ENCODE measurements around the gene TCHH. TPM values are rescaled to one million over a fixed set of nuclear protein-coding genes. Genes with fewer than 3 reads are reported as not detected.

Gene TCHH
- total RNA-seq, 1 experiment from 2014 or later = not detected

GRCh38 chr1:152130186-152130585 lies 14.9 kb upstream of the TCHH start:
- no peak for DNase-seq
- no peaks in the 10 kb centered on the region for H3K36me3 ChIP-seq (replicated peaks; ENCODE audit: control insufficient read depth, insufficient read depth, low read length)
- no peak overlapping the region for H3K4me3 ChIP-seq (ENCODE audit: insufficient read depth, low read depth, low read length)
- no peaks in the 10 kb centered on the region; the same call in 1 of the 2 replicates for H3K27me3 ChIP-seq (ENCODE audit: control insufficient read depth, insufficient read depth, low read length)

- DNase-seq = no peak
- H3K27me3 ChIP-seq (ENCODE audit: control insufficient read depth, insufficient read depth, low read length) = no peaks in the 10 kb centered on the region; the same call in 1 of the 2 replicates
- H3K4me3 ChIP-seq (ENCODE audit: insufficient read depth, low read depth, low read length) = no peak overlapping the region
- H3K36me3 ChIP-seq (replicated peaks; ENCODE audit: control insufficient read depth, insufficient read depth, low read length) = no peaks in the 10 kb centered on the region
Measured at GRCh38 chr1:152127673-152128072, 12.4 kb upstream of the TCHH start.

- Histone ChIP-seq H3K27me3 (ENCODE audit: control insufficient read depth, insufficient read depth, low read length) (no peaks in the 10 kb centered on the region; the same call in 1 of the 2 replicates), H3K4me3 (ENCODE audit: insufficient read depth, low read depth, low read length) (no peak overlapping the region), H3K36me3 (replicated peaks; ENCODE audit: control insufficient read depth, insufficient read depth, low read length) (no peaks in the 10 kb centered on the region)
- DNase-seq = no peak
Measured at GRCh38 chr1:152125834-152126443, 10.7 kb upstream of the TCHH start.

DNA sequence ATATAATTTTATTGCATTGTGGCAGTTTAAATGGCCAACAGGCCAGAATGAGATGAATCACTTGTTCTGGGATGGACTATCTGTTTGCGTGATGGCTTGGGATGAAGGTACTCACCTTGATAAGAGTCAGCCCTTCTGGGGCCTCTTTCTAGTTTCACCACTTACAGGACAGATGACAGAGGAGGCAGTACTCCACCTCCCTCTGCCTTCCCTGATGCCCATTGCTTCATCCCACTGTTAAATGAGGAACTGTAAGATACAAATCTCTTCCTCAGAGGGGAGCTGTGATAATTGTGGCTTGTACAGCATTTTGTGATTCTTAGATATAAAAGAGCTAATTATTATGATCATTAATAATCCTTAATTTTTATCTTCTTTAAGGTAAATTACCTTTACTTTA lies 3.7 kb upstream of the TCHH start:
- no peak for DNase-seq
- Histone ChIP-seq H3K36me3 (replicated peaks; ENCODE audit: control insufficient read depth, insufficient read depth, low read length) (no peaks in the 10 kb centered on the region), H3K27me3 (ENCODE audit: control insufficient read depth, insufficient read depth, low read length) (peaks cover 3% of the 10 kb centered on the region; the same call in 1 of the 2 replicates)

DNA sequence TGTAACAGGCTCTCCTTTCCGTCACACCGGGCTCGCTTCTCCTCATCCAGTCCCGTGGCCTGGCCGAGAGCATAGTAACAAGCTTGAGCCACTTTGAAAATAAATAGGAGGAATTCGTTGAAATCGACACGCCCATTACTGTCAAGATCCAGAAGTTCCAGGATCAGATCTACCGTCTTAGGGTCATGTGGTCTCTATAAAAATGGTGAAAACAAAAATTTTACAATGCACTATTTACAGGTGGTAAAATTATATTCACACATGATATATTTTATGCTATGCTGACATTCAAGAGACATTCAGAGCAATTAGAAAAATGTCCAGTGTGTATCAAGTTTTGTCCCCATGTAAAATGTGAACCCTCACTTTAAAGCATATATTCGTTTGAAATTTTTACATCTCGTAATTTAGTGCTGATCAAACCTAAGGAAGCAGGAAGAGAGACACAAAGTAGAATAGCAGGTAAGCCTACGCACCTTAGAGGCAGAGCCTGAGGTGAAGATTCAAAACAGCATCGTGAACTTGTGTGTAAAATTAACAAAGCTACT lies 2.3 kb downstream of the TCHH start:
- Histone ChIP-seq H3K27me3 (ENCODE audit: control insufficient read depth, insufficient read depth, low read length) (peaks cover 59% of the 10 kb centered on the region), H3K36me3 (replicated peaks; ENCODE audit: control insufficient read depth, insufficient read depth, low read length) (no peaks in the 10 kb centered on the region), H3K4me3 (ENCODE audit: insufficient read depth, low read depth, low read length) (no peak overlapping the region)
- no peak for DNase-seq

More for the DNA sequence above, 3.7 kb upstream of the TCHH start:
- no peak overlapping the region for H3K4me3 ChIP-seq (ENCODE audit: insufficient read depth, low read depth, low read length)

DNA sequence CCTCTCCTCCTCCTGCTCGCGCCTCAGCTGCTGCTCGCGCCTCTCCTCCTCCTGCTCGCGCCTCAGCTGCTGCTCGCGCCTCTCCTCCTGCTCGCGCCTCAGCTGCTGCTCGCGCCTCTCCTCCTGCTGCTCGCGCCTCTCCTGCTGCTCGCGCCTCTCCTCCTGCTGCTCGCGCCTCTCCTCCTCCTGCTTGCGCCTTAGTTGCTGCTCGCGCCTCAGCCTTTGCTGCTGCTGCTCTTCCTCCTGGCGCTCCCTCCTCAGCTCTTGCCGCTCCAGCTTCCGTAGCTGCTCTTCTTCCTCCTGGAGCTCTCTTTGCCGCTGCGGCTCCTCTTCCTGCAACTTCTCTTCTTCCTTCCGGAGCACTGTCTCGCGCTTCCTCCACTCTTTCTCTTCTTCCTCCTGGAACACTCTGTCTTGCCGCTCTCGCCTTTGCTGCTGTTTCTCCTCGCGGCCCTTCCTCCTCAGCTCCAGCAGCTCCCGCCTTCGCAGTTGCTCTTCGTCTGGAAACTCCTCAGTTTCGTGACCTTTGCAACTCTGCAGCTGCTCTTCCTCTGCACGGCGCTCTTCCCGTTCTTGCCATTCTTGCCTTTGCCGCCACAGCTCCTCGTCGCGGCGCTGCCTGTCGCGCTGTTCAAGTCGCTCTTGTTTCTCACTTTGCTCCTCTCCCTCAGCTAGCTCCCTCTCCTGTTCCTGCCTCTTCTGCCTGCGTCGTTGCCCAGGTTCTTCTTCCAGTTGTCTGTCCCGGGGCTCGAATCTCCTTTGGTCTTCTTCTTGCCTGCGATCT lies 3.0 kb downstream of the TCHH start:
- no peaks in the 10 kb centered on the region for H3K36me3 ChIP-seq (replicated peaks; ENCODE audit: control insufficient read depth, insufficient read depth, low read length)
- peaks cover 66% of the 10 kb centered on the region for H3K27me3 ChIP-seq (ENCODE audit: control insufficient read depth, insufficient read depth, low read length)
- H3K4me3 ChIP-seq (ENCODE audit: insufficient read depth, low read depth, low read length) = no peak overlapping the region
- peak; percentile 17 for DNase-seq

- no peaks in the 10 kb centered on the region for H3K36me3 ChIP-seq (replicated peaks; ENCODE audit: control insufficient read depth, insufficient read depth, low read length)
- no peak overlapping the region for H3K4me3 ChIP-seq (ENCODE audit: insufficient read depth, low read depth, low read length)
- DNase-seq = peak; percentile 68
- H3K27me3 ChIP-seq (ENCODE audit: control insufficient read depth, insufficient read depth, low read length) = peaks cover 74% of the 10 kb centered on the region
Measured at GRCh38 chr1:152111515-152111968, 3.7 kb downstream of the TCHH start.

- Histone ChIP-seq H3K36me3 (replicated peaks; ENCODE audit: control insufficient read depth, insufficient read depth, low read length) (no peaks in the 10 kb centered on the region), H3K27me3 (ENCODE audit: control insufficient read depth, insufficient read depth, low read length) (peaks cover 79% of the 10 kb centered on the region), H3K4me3 (ENCODE audit: insufficient read depth, low read depth, low read length) (no peak overlapping the region; the same call in 1 of the 2 replicates)
- peak; percentile 61 for DNase-seq
Measured at GRCh38 chr1:152110860-152111514, 4.3 kb downstream of the TCHH start.

DNA sequence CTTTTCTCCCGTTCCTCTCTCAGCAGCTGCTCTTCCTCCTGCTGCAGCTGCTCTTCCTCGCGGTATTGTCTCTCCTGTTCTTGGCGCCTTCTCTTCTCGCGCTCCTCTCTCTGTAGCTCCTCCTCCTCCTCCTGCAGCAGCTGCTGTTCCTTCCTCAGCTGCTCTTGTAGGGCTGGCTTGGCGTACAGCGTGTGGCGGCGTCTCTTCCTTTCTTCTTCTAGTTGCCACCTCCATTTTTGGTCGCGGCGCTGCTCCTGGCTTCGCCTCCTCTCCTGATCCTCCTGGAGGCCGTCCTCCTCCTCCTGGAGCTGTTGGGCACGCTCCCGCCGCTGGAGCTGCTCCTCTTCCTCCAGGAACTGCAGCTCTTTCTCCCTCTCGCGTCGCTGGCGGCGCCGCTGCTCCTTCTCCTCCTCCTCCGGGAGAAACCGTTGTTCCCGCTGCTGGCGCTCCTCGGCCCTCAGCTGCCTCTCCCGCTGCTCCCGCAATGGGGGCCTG lies 4.8 kb downstream of the TCHH start:
- peak; percentile 59 for DNase-seq
- Histone ChIP-seq H3K36me3 (replicated peaks; ENCODE audit: control insufficient read depth, insufficient read depth, low read length) (no peaks in the 10 kb centered on the region), H3K27me3 (ENCODE audit: control insufficient read depth, insufficient read depth, low read length) (peaks cover 83% of the 10 kb centered on the region), H3K4me3 (ENCODE audit: insufficient read depth, low read depth, low read length) (no peak overlapping the region)

- DNase-seq = no peak
- no peak overlapping the region for H3K4me3 ChIP-seq (ENCODE audit: insufficient read depth, low read depth, low read length)
- no peaks in the 10 kb centered on the region for H3K36me3 ChIP-seq (replicated peaks; ENCODE audit: control insufficient read depth, insufficient read depth, low read length)
- H3K27me3 ChIP-seq (ENCODE audit: control insufficient read depth, insufficient read depth, low read length) = peaks cover 84% of the 10 kb centered on the region
Measured at GRCh38 chr1:152109998-152110294, 5.3 kb downstream of the TCHH start.

- peak; percentile 14 for DNase-seq
- no peak overlapping the region for H3K4me3 ChIP-seq (ENCODE audit: insufficient read depth, low read depth, low read length)
- peaks cover 83% of the 10 kb centered on the region for H3K27me3 ChIP-seq (ENCODE audit: control insufficient read depth, insufficient read depth, low read length)
- H3K36me3 ChIP-seq (replicated peaks; ENCODE audit: control insufficient read depth, insufficient read depth, low read length) = no peaks in the 10 kb centered on the region
Measured at GRCh38 chr1:152109231-152109997, 5.8 kb downstream of the TCHH start.

DNA sequence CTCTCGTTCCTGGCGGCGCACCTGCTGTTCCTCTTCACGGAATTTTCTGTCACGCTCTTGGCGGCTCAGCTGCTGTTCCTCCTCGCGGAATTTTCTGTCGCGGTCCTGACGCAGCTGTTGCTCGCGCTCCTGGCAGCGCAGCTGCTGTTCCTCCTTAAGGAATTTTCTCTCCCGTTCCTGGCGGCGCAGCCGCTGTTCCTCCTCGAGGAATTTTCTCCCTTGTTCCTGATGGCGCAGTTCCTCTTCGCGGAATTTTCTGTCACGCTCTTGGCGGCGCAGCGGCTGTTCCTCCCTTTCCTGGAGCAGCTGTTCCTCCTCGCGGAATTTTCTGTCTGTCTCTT lies 6.4 kb downstream of the TCHH start:
- Histone ChIP-seq H3K36me3 (replicated peaks; ENCODE audit: control insufficient read depth, insufficient read depth, low read length) (no peaks in the 10 kb centered on the region), H3K4me3 (ENCODE audit: insufficient read depth, low read depth, low read length) (no peak overlapping the region), H3K27me3 (ENCODE audit: control insufficient read depth, insufficient read depth, low read length) (peaks cover 82% of the 10 kb centered on the region)
- no peak for DNase-seq

GRCh38 chr1:152107984-152108881 lies 7.0 kb downstream of the TCHH start:
- peak; percentile 30 for DNase-seq

More at GRCh38 chr1:152107984-152108881, 7.0 kb downstream of the TCHH start:
- Histone ChIP-seq H3K36me3 (replicated peaks; ENCODE audit: control insufficient read depth, insufficient read depth, low read length) (no peaks in the 10 kb centered on the region), H3K27me3 (ENCODE audit: control insufficient read depth, insufficient read depth, low read length) (peaks cover 77% of the 10 kb centered on the region), H3K4me3 (ENCODE audit: insufficient read depth, low read depth, low read length) (no peak overlapping the region)
